Activated CD8-positive, alpha-beta T cell treated with anti-CD3 and anti-CD28 coated beads for 36 hours (primary cell): ENCODE results near the gene THRSP. TPM values are rescaled to one million over a fixed set of nuclear protein-coding genes. Genes with fewer than 3 reads are reported as not detected.

Experiments
- ATAC-seq: fragments of 200-7000 bp; cut with Tn5 transposase; one replicate; pipeline ENCODE4 v1.10.0; 2021; ENCODE audit warnings: mild to moderate bottlenecking, moderate library complexity
- CTCF ChIA-PET: fragments of 350-600 bp; sonication (Branson Sonifier 250); formaldehyde crosslinking; loops from one replicate; lab custom pipeline; 2021; ENCODE audit warnings: antibody characterized with exemption; lab: Charles Lee
- POLR2A ChIA-PET: fragments of 350-600 bp; sonication (Branson Sonifier 250); formaldehyde crosslinking; loops from one replicate; lab custom pipeline; 2021; ENCODE audit warnings: antibody characterized with exemption; lab: Charles Lee
- DNase-seq: peaks from one replicate; pipeline ENCODE4 v3.0.0-alpha.2; 2020
- H3K27ac Mint-ChIP-seq: one replicate; pipeline ENCODE4 v1.8.0; 2021; ENCODE audit warnings: mild to moderate bottlenecking, mixed read lengths
- H3K27me3 Mint-ChIP-seq: one replicate; pipeline ENCODE4 v1.8.0; 2021; ENCODE audit warnings: mixed read lengths
- H3K36me3 Mint-ChIP-seq: one replicate; pipeline ENCODE4 v1.8.0; 2021; ENCODE audit warnings: low read depth, mixed read lengths
- H3K4me1 Mint-ChIP-seq: one replicate; pipeline ENCODE4 v1.8.0; 2021; ENCODE audit warnings: low read depth, mixed read lengths
- H3K4me3 Mint-ChIP-seq: one replicate; pipeline ENCODE4 v1.8.0; 2021; ENCODE audit warnings: mild to moderate bottlenecking, moderate library complexity, mixed read lengths
- H3K9me3 Mint-ChIP-seq: one replicate; pipeline ENCODE4 v1.8.0; 2021; ENCODE audit warnings: mixed read lengths
- intact Hi-C: fragments of 100-400 bp; cut with micrococcal nuclease; formaldehyde crosslinking; loops from one replicate; pipeline ENCODE4 v1.10.0; 2022
- total RNA-seq, 2 experiments: library from RNA; stranded (reverse); gene quantifications; one replicate each; pipeline ENCODE4 v1.2.3, GENCODE V29; 2021
- TF ChIP-seq, protein P1 (sequence below): fragments of 200-600 bp; IDR thresholded peaks from one replicate; pipeline ENCODE4 v1.8.0; 2022; ENCODE audit warnings: antibody characterized with exemption, mild to moderate bottlenecking

THRSP gene
- total RNA-seq, 2 experiments from 2014 or later = not detected

DNA sequence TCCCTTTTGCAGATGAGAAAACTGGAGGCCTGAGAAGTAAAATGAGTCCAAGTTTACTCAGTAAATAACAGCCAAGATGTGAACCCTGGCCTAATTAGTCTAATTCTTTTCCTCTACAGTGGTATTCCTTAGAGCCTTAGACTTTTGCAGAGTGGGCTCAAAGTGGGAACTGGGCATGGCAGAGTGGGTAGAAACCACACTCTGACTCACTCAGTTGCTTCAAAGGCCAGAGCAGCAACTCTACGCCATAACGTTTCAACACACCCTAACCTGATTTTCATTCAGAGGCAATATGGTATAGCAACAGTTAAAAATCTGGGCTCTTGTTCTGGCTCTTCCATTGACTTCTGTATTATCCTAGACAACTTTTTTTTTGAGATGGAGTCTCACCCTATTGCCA lies 2.8 kb downstream of the THRSP start:
- no peak overlapping the region for H3K27ac Mint-ChIP-seq
- POLR2A ChIA-PET = interaction anchor here (1.2 kb wide), 1 partner anchor 30 kb away, joined by 3 read pairs; no protein-coding TSS in a partner anchor
- ATAC-seq (no peak), DNase-seq (no peak)
- TF ChIP-seq, protein P1, sequence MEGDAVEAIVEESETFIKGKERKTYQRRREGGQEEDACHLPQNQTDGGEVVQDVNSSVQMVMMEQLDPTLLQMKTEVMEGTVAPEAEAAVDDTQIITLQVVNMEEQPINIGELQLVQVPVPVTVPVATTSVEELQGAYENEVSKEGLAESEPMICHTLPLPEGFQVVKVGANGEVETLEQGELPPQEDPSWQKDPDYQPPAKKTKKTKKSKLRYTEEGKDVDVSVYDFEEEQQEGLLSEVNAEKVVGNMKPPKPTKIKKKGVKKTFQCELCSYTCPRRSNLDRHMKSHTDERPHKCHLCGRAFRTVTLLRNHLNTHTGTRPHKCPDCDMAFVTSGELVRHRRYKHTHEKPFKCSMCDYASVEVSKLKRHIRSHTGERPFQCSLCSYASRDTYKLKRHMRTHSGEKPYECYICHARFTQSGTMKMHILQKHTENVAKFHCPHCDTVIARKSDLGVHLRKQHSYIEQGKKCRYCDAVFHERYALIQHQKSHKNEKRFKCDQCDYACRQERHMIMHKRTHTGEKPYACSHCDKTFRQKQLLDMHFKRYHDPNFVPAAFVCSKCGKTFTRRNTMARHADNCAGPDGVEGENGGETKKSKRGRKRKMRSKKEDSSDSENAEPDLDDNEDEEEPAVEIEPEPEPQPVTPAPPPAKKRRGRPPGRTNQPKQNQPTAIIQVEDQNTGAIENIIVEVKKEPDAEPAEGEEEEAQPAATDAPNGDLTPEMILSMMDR = no peak
- H3K9me3 Mint-ChIP-seq = no peaks in the 10 kb centered on the region
- H3K27me3 Mint-ChIP-seq = no peaks in the 10 kb centered on the region
- no peak overlapping the region for H3K4me3 Mint-ChIP-seq
- CTCF ChIA-PET = no interaction called here
- intact Hi-C loops = no loop called here
- peaks cover 25% of the 10 kb centered on the region for H3K36me3 Mint-ChIP-seq
- H3K4me1 Mint-ChIP-seq = no peaks in the 10 kb centered on the region

DNA sequence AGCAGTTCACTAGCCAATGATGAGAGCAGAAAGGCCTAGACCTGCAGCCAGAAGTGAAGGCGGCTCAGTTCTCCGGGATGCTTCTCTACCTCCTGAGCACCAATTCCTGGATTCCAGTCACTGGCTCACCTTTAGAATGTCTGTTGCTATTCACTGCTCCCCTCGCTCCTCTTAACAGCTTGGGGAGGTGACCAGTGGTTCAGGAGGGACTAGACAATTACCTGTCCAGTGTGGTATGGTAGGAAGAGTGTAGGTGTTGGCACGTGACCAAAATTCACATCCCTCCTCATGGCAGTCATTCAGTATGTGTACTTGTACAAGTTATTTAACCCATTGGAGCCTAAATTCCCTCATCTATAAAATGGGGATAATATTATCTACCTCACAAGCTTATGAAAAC lies 4.0 kb downstream of the THRSP start:
- Mint-ChIP-seq H3K9me3 (no peaks in the 10 kb centered on the region), H3K4me3 (no peak overlapping the region), H3K4me1 (peaks cover 2% of the 10 kb centered on the region), H3K27me3 (no peaks in the 10 kb centered on the region), H3K36me3 (peaks cover 33% of the 10 kb centered on the region), H3K27ac (peak overlapping the region; percentile 9)
- TF ChIP-seq, protein P1 = no peak
- ATAC-seq = no peak
- DNase-seq = no peak
- ChIA-PET POLR2A (interaction anchor here (0.6 to 0.7 kb wide), 2 partner anchors 64 to 369 kb away, joined by 3 read pairs; no protein-coding TSS in a partner anchor), CTCF (no interaction called here)
- intact Hi-C loops = no loop called here

DNA sequence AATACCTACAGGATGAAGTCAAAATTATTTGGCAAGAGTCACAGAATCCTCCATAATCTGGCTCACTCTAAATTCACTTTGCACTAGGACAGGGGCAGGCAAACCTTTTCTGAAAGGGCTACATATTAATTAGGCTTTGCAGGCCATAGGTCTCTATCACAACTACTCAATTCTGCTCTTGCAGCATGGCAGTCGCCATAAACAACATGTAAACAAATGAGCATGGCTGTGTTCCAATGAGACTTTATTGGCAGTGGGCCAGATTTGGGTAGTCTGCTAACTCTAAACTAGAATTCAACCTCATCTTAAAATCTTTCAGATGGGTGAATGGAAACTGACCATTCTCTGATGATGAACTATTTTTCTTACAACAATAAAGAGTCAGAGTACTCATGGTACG lies 5.8 kb downstream of the THRSP start:
- intact Hi-C loops = no loop called here
- peaks cover 37% of the 10 kb centered on the region for H3K36me3 Mint-ChIP-seq
- H3K9me3 Mint-ChIP-seq = no peaks in the 10 kb centered on the region
- POLR2A ChIA-PET = interaction anchor here (1.1 kb wide), 1 partner anchor 9 kb away, joined by 8 read pairs; the partner anchor contains the start of gene NDUFC2
- ATAC-seq (no peak), DNase-seq (no peak)
- TF ChIP-seq, protein P1 = no peak
- no peaks in the 10 kb centered on the region for H3K27me3 Mint-ChIP-seq
- H3K4me1 Mint-ChIP-seq = peaks cover 5% of the 10 kb centered on the region
- no peak overlapping the region for H3K27ac Mint-ChIP-seq
- no peak overlapping the region for H3K4me3 Mint-ChIP-seq
- CTCF ChIA-PET = interaction anchor here (1.3 to 1.4 kb wide), 2 partner anchors 8 to 24 kb away, joined by 3 to 6 read pairs; no protein-coding TSS in a partner anchor

DNA sequence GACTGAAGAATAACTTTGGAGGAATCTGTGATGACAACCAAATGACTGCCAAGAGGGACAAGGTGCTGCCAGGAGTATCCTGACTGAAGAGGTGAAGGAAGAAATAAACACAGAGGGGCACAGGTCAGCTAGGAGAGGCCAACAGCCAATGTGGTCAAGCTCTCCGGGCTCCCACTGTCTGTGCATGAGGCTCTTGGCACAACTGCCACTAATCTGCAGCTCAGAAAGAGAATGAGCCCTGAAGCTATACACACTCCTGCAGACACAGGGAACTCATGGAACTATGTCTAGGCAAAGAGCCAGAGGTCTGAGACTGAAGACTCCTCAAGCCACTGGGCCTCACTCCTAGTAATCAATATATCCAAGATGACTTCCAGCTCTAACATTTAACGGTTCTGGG lies 7.0 kb downstream of the THRSP start:
- no peak overlapping the region for H3K27ac Mint-ChIP-seq
- CTCF ChIA-PET = interaction anchor here (2.1 kb wide), 1 partner anchor 25 kb away, joined by 11 read pairs; no protein-coding TSS in a partner anchor
- ATAC-seq (no peak), DNase-seq (no peak)
- TF ChIP-seq, protein P1 = no peak
- no peak overlapping the region for H3K4me3 Mint-ChIP-seq
- peaks cover 37% of the 10 kb centered on the region for H3K36me3 Mint-ChIP-seq
- intact Hi-C loops = no loop called here
- POLR2A ChIA-PET = interaction anchor here (1.1 kb wide), 1 partner anchor 9 kb away, joined by 4 read pairs; the partner anchor contains the start of gene NDUFC2
- H3K4me1 Mint-ChIP-seq = peaks cover 10% of the 10 kb centered on the region
- no peaks in the 10 kb centered on the region for H3K27me3 Mint-ChIP-seq
- H3K9me3 Mint-ChIP-seq = no peaks in the 10 kb centered on the region

DNA sequence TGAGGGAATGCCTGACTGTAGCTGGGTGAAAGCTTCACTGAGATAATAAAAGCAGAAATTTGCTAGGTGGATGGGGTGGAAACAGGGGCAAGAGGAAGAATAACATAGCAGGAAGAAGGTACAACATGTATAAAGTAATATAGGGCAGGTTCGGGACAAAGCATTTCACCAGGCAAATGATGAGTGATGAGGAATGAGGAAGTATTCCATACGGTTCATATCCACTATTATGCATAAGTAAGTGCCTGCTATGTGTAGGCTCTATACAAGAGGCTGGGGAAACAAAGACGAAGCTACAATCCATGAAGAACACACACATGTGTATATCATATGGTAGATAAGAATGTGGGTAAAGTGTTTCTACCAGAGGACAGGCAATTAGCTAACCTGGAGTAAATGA lies 8.1 kb downstream of the THRSP start:
- Mint-ChIP-seq H3K27me3 (no peaks in the 10 kb centered on the region), H3K4me3 (no peak overlapping the region), H3K4me1 (peaks cover 16% of the 10 kb centered on the region), H3K36me3 (peaks cover 38% of the 10 kb centered on the region), H3K9me3 (no peaks in the 10 kb centered on the region), H3K27ac (peak overlapping the region; percentile 30)
- ChIA-PET CTCF (interaction anchor here (2.1 kb wide), 1 partner anchor 26 kb away, joined by 11 read pairs; no protein-coding TSS in a partner anchor), POLR2A (interaction anchor here (0.6 kb wide), 1 partner anchor 261 kb away, joined by 3 read pairs; no protein-coding TSS in a partner anchor)
- TF ChIP-seq, protein P1 = no peak
- intact Hi-C loops = no loop called here
- no peak for ATAC-seq
- DNase-seq = no peak
